ENCODE results near the gene ACAD8. TPM values are rescaled to one million over a fixed set of nuclear protein-coding genes. Genes with fewer than 3 reads are reported as not detected.
"Not testable (repeated sequence)": the region's sequence is repeated elsewhere in the genome, so short reads cannot be mapped to it uniquely, and the experiment has no call there.

ACAD8 gene
- total RNA-seq, 3 donors from 2014 or later = 18.2 to 19.0 (median 18.4) TPM

GRCh38 chr11:134267461-134267860 is 14.1 kb downstream of the ACAD8 start:
- Mint-ChIP-seq H3K4me1 (ENCODE audit: low read depth) (peaks cover 21% of the 10 kb centered on the region), H3K9me3 (no peaks in the 10 kb centered on the region), H3K27me3 (ENCODE audit: low read depth) (no peaks in the 10 kb centered on the region), H3K4me3 (no peak overlapping the region), H3K36me3 (ENCODE audit: insufficient read depth) (no peaks in the 10 kb centered on the region)
- no peak for DNase-seq
- no peak for ATAC-seq

DNA sequence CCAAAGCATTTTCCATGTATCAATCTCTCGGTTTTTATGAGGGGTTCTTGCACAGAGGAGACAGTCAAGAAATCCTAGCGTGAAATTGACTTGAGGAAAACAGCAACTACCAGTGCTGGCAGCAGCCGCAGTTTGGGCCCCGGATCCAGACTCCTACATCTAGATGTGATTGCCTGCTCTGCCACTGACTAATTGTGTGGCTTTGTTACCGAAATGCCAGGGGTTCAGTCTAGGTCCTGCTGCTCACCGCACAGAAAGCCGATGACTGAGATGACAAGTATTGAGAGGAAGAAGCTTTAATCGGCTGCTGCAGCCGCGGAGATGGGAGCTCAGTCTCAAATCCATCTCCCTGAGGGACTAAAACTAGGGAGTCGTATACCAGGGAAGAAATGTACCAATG is 14.6 kb downstream of the ACAD8 start:
- DNase-seq = no peak
- Mint-ChIP-seq H3K4me1 (ENCODE audit: low read depth) (peaks cover 23% of the 10 kb centered on the region), H3K36me3 (ENCODE audit: insufficient read depth) (peaks cover 2% of the 10 kb centered on the region), H3K9me3 (no peaks in the 10 kb centered on the region), H3K4me3 (no peak overlapping the region), H3K27me3 (ENCODE audit: low read depth) (peaks cover 2% of the 10 kb centered on the region)
- ATAC-seq = no peak

- Mint-ChIP-seq H3K4me3 (no peak overlapping the region), H3K36me3 (ENCODE audit: insufficient read depth) (peaks cover 2% of the 10 kb centered on the region), H3K4me1 (ENCODE audit: low read depth) (peaks cover 40% of the 10 kb centered on the region), H3K27me3 (ENCODE audit: low read depth) (peaks cover 2% of the 10 kb centered on the region), H3K9me3 (no peaks in the 10 kb centered on the region)
- ATAC-seq = peak in 1 of 2 donors; percentile 30
- no peak for DNase-seq
Observed at GRCh38 chr11:134270250-134270714, 16.9 kb downstream of the ACAD8 start.

- H3K9me3 Mint-ChIP-seq = no peaks in the 10 kb centered on the region
- DNase-seq (no peak), ATAC-seq (no peak)
- peaks cover 2% of the 10 kb centered on the region for H3K36me3 Mint-ChIP-seq (ENCODE audit: insufficient read depth)
- H3K27me3 Mint-ChIP-seq (ENCODE audit: low read depth) = peaks cover 8% of the 10 kb centered on the region
- peaks cover 45% of the 10 kb centered on the region for H3K4me1 Mint-ChIP-seq (ENCODE audit: low read depth)
- H3K4me3 Mint-ChIP-seq = no peak overlapping the region
Observed at GRCh38 chr11:134271978-134272377, 18.6 kb downstream of the ACAD8 start.

DNA sequence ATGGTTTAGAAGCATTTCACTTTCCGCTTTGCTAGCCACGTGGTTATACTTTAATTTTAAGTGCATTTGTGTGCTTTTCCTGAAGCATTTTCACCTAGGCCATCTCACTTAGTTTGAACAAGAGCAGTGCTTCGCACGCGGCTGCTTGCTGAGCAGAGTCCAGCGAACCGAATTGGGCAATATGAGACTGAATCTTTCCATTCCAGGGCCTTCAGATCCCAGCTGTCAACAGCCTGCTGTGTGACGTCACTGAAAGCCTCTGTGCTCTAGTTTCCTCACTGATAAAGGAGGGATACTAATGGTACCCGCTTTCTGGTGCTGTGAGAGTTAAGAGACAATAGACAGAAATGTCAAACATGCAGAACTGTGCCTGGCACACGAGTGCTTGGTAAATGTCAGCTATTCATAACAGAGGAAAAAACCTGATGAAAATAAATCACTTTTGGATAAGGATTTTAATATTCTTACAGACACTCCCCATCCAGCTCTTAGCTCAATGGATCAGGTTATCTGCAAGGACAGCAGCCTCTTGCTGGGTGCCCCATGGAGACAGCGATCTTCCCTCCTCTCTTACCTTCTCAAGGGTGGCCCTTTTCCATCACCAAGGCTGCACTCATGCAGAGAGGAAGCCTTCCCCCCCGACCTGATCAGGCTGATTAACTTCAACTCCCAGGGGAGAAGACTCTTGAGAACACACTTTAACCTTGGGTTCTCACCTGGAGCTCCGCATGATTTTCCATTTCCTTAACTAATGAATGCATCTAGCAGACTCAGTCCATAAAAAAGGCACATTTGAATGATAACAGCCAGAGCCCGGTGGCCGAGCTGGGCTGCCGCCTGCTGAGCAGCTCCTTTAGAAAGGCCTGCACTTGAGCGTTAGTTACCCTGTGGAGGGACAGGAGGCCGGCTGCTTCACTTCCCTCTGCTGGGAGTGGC is 19.3 kb downstream of the ACAD8 start:
- Mint-ChIP-seq H3K9me3 (no peaks in the 10 kb centered on the region), H3K27me3 (ENCODE audit: low read depth) (peaks cover 11% of the 10 kb centered on the region), H3K4me1 (ENCODE audit: low read depth) (peaks cover 48% of the 10 kb centered on the region), H3K4me3 (no peak overlapping the region), H3K36me3 (ENCODE audit: insufficient read depth) (peaks cover 2% of the 10 kb centered on the region)
- DNase-seq = no peak
- no peak for ATAC-seq

DNA sequence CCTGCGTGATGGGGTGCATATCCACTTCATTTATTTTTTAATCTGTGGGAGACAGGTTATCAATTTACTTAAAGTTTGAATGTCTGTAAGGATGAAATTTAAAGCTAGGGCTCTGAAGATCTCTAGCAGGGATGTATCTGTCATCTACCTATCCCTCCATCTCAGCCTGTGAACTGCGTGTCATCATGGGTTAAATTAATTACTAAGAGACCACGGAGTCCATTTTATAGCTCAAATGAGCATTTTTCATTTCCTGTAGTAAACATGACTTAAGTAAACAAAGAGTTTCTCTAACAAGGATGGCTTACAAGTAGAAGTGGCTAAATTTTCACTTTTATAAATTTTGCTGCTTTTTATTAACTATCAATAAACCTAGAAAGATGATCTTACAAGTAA is 19.9 kb downstream of the ACAD8 start:
- H3K4me1 Mint-ChIP-seq (ENCODE audit: low read depth) = peaks cover 48% of the 10 kb centered on the region
- no peak for DNase-seq
- H3K27me3 Mint-ChIP-seq (ENCODE audit: low read depth) = peaks cover 11% of the 10 kb centered on the region
- peaks cover 2% of the 10 kb centered on the region for H3K36me3 Mint-ChIP-seq (ENCODE audit: insufficient read depth)
- H3K9me3 Mint-ChIP-seq = no peaks in the 10 kb centered on the region
- no peak overlapping the region for H3K4me3 Mint-ChIP-seq
- ATAC-seq = no peak

GRCh38 chr11:134275188-134275533 is 21.8 kb downstream of the ACAD8 start:
- ATAC-seq = no peak
- peaks cover 11% of the 10 kb centered on the region for H3K27me3 Mint-ChIP-seq (ENCODE audit: low read depth)

DNA sequence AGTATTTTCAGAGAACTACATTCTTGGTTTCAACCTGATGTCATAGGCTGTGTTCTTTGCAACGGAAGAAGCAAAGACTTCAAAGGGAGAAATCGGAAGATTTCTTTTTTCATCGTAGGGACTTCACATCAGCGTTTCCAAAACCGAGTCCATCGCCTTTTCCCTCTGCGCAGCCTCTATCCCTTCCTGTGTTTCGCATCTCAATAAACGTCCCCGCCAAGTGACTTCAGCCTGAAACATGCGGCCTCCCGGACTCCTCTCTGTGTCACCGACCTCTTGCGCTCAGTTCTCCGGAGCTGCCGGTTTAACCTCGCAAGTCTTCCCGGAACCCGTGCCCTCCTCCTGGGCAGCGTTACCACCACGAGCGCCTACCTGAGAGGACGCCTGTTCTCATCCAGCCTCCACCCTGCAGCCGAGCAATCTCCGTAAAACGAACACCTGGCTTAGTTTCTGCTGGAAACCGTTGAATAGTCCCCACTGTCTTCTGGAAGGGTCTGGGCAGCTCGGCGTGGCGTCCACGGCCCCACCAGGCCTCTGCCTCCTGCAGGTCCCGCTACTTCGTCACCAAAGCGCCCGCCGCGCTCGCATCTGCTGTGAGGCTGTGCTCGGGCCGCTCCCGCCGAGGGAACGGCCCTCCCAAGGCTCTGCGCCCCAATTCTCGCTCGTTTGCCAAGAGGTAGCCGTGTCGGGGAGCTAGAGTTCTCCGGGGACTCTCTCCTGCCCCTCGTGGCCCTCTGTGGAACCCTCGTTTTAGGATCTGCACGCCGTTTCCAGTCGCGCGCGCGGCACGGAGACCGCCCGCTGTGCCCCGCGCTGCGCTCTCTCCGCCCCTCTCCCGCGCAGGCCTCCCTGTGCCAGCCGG is 22.4 kb downstream of the ACAD8 start, which contains the start of gene GLB1L3:
TSS of gene GLB1L3 (plus strand) at position 846 of the 862 bp plus-strand sequence. CDS start 362 bp downstream, outside the sequence.
- no peaks in the 10 kb centered on the region for H3K9me3 Mint-ChIP-seq
- peak within 1 kb of the TSS; percentile 93 for H3K4me3 Mint-ChIP-seq
- H3K36me3 Mint-ChIP-seq (ENCODE audit: insufficient read depth) = peaks cover 2% of the 10 kb centered on the region
- H3K27me3 Mint-ChIP-seq (ENCODE audit: low read depth) = peaks cover 11% of the 10 kb centered on the region
- DNase-seq (peak; percentile 75), ATAC-seq (peak; percentile 92 to 93)
- H3K4me1 Mint-ChIP-seq (ENCODE audit: low read depth) = peaks cover 38% of the 10 kb centered on the region

More at GRCh38 chr11:134275188-134275533, 21.8 kb downstream of the ACAD8 start:
- peak overlapping the region; percentile 93 for H3K4me3 Mint-ChIP-seq
- DNase-seq = no peak
- peaks cover 44% of the 10 kb centered on the region for H3K4me1 Mint-ChIP-seq (ENCODE audit: low read depth)
- H3K36me3 Mint-ChIP-seq (ENCODE audit: insufficient read depth) = peaks cover 2% of the 10 kb centered on the region
- no peaks in the 10 kb centered on the region for H3K9me3 Mint-ChIP-seq

GRCh38 chr11:134276396-134277182 is 23.2 kb downstream of the ACAD8 start:
- Mint-ChIP-seq H3K36me3 (ENCODE audit: insufficient read depth) (peaks cover 2% of the 10 kb centered on the region), H3K27me3 (ENCODE audit: low read depth) (peaks cover 11% of the 10 kb centered on the region), H3K4me3 (peak overlapping the region; percentile 93), H3K9me3 (no peaks in the 10 kb centered on the region), H3K4me1 (ENCODE audit: low read depth) (peaks cover 31% of the 10 kb centered on the region)
- ATAC-seq (peak; percentile 5 to 24), DNase-seq (no peak)

GRCh38 chr11:134277183-134278001 is 24.0 kb downstream of the ACAD8 start:
- H3K4me3 Mint-ChIP-seq = peak overlapping the region; percentile 81
- H3K9me3 Mint-ChIP-seq = no peaks in the 10 kb centered on the region
- H3K36me3 Mint-ChIP-seq (ENCODE audit: insufficient read depth) = peaks cover 2% of the 10 kb centered on the region
- ATAC-seq (no peak), DNase-seq (no peak)
- H3K27me3 Mint-ChIP-seq (ENCODE audit: low read depth) = peaks cover 11% of the 10 kb centered on the region
- H3K4me1 Mint-ChIP-seq (ENCODE audit: low read depth) = peaks cover 28% of the 10 kb centered on the region

DNA sequence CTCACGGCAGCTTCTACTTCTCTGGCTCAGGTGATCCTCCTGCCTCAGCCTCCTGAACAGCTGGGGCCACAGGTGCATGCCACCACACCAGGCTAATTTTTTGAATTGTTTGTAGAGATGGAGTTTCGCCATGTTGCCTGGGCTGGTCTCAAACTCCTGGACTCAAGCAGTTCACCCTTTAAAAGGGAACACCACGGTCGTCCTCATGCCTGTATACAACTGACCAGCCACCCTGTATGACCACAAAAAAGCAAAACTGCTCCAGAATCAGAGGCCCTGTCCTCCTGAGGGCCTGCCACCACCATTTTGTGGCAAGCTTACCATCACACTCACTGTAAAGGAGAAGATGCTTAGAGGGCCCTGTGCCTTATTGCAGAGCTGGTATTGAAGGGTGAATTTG is 25.0 kb downstream of the ACAD8 start:
- peaks cover 9% of the 10 kb centered on the region for H3K27me3 Mint-ChIP-seq (ENCODE audit: low read depth)
- DNase-seq = no peak
- H3K4me1 Mint-ChIP-seq (ENCODE audit: low read depth) = peaks cover 23% of the 10 kb centered on the region
- ATAC-seq = no peak
- no peaks in the 10 kb centered on the region for H3K9me3 Mint-ChIP-seq
- no peak overlapping the region for H3K4me3 Mint-ChIP-seq
- H3K36me3 Mint-ChIP-seq (ENCODE audit: insufficient read depth) = no peaks in the 10 kb centered on the region

- H3K27me3 Mint-ChIP-seq (ENCODE audit: low read depth); H3K9me3 Mint-ChIP-seq; ATAC-seq; H3K36me3 Mint-ChIP-seq (ENCODE audit: insufficient read depth); H3K4me1 Mint-ChIP-seq (ENCODE audit: low read depth); H3K4me3 Mint-ChIP-seq; DNase-seq: not testable (repeated sequence)
Observed at GRCh38 chr11:134281635-134282034, 28.3 kb downstream of the ACAD8 start.
